HPDE6-E6E7 (cell line): Measurements from ENCODE around the gene NAB2.
"Not testable (repeated sequence)": the region's sequence is repeated elsewhere in the genome, so short reads cannot be mapped to it uniquely, and the experiment has no call there.

Source experiments
- DNase-seq: peaks from one replicate; pipeline ENCODE4 v3.0.0; 2011; ENCODE audit warnings: missing footprints; ENCODE audit errors: extremely low spot score

NAB2 gene

GRCh38 chr12:57088354-57089270 lies at the start of gene NAB2:
TSS of gene NAB2 (plus strand) at chr12:57089114. CDS start at chr12:57089272, 158 bp downstream.
- peak; percentile 72 for DNase-seq

- DNase-seq, result no peak
These were observed 48.7 kb upstream of the NAB2 start for GRCh38 chr12:57040211-57040610.

- no peak for DNase-seq
These were observed 48.2 kb upstream of the NAB2 start for GRCh38 chr12:57040750-57041149.

GRCh38 chr12:57042695-57043094 lies 46.2 kb upstream of the NAB2 start:
- DNase-seq, result no peak

- DNase-seq, result no peak
These were observed 44.4 kb upstream of the NAB2 start for GRCh38 chr12:57044468-57044867.

- DNase-seq, result no peak
These were observed 44.0 kb upstream of the NAB2 start for GRCh38 chr12:57044889-57045288.

- no peak for DNase-seq
These were observed 42.7 kb upstream of the NAB2 start for GRCh38 chr12:57046086-57046791.

GRCh38 chr12:57046947-57047890 lies 41.7 kb upstream of the NAB2 start:
- DNase-seq, result no peak

GRCh38 chr12:57047981-57048380 lies 40.9 kb upstream of the NAB2 start:
- DNase-seq, result no peak

- no peak for DNase-seq
These were observed 40.3 kb upstream of the NAB2 start for GRCh38 chr12:57048423-57049118.

- no peak for DNase-seq
These were observed 39.8 kb upstream of the NAB2 start for GRCh38 chr12:57049119-57049446.

GRCh38 chr12:57049890-57050289 lies 39.0 kb upstream of the NAB2 start, which contains the start of gene MYO1A:
TSS of gene MYO1A (minus strand) at chr12:57050129. CDS start at chr12:57048323, 1,806 bp downstream.
- no peak for DNase-seq

- DNase-seq, result no peak
These were observed 37.9 kb upstream of the NAB2 start for GRCh38 chr12:57051011-57051410.

GRCh38 chr12:57053146-57053545 lies 35.8 kb upstream of the NAB2 start:
- not testable (repeated sequence) for DNase-seq

GRCh38 chr12:57053901-57054300 lies 35.0 kb upstream of the NAB2 start:
- not testable (repeated sequence) for DNase-seq

- DNase-seq, result no peak
These were observed 33.1 kb upstream of the NAB2 start for GRCh38 chr12:57055824-57056223.

- no peak for DNase-seq
These were observed 31.7 kb upstream of the NAB2 start for GRCh38 chr12:57057067-57057751.

- DNase-seq, result no peak
These were observed 30.5 kb upstream of the NAB2 start for GRCh38 chr12:57058454-57058853.

- no peak for DNase-seq
These were observed 24.8 kb upstream of the NAB2 start for GRCh38 chr12:57063991-57064685.

GRCh38 chr12:57066245-57066644 lies 22.7 kb upstream of the NAB2 start:
- no peak for DNase-seq
